RKO (cell line): ENCODE results near the gene PRRC2C.

Experiments used
- DNase-seq: peaks from one replicate; pipeline ENCODE4 v3.0.0-alpha.2; 2016; ENCODE audit warnings: low spot score

Gene PRRC2C

GRCh38 chr1:171637928-171638576, 152.7 kb downstream of the PRRC2C start:
- no peak for DNase-seq

- DNase-seq = no peak
Measured at GRCh38 chr1:171640225-171640624, 154.9 kb downstream of the PRRC2C start.

- no peak for DNase-seq
Measured at GRCh38 chr1:171641076-171641864, 155.9 kb downstream of the PRRC2C start.

- DNase-seq = no peak
Measured at GRCh38 chr1:171642197-171642596, 156.9 kb downstream of the PRRC2C start.
